HUDEP-2 (cell line): ENCODE data around the gene IL31.
"Not testable (repeated sequence)": the region's sequence is repeated elsewhere in the genome, so short reads cannot be mapped to it uniquely, and the experiment has no call there.

Experiments
- DNase-seq, 76 experiments: peaks; one replicate each; lab custom pipeline; 2025; ENCODE audit not compliant: unreplicated experiment in 76 of 76; lab: John Stamatoyannopoulos, UW

Gene IL31

GRCh38 chr12:122174155-122174845, at the start of gene IL31:
Gene IL31, minus strand, starts transcription at chr12:122174221. Its CDS starts 49 bp downstream, at chr12:122174172.
- no peak for DNase-seq

- no peak for DNase-seq
These were observed 42.4 kb upstream of the IL31 start for GRCh38 chr12:122216445-122216844.

GRCh38 chr12:122215771-122216170, 41.8 kb upstream of the IL31 start:
- DNase-seq: no peak

DNA sequence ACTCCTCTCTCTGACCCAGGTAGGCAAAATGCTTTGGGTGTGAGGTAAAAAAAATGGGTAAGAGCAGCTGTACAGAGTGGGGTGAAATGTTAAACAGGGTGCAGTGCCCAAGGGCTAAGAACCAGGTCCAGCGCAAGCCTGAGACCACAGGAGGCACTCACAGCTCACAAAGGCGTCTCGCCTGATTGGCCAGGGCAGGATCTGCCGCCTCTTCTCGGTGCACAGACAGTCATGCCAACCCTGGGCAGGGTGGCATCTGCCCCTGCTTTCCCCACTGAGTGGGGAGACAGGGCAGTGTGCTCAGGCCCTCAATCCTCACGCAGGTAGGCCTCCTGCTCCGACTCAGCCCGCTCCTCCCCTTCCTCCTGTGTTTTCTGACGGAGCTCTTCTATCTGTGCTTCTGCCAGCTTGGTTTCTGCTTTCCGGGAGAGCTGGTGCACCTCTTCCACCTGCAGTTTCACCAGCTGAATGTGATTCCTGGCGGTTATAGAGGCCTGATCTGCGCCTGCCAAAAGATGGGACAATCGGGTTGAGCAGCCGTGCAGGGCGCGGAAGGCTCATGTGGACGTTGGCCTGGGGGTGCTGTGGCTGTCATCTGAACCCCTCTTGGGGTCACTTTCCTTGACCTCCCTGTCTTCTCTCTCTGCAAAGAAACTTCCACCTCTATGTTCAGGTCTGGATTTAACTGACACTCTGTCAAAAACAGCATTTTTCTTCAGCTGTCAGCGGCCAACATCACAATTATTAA, 34.2 kb upstream of the IL31 start:
- DNase-seq: no peak

GRCh38 chr12:122207391-122207790, 33.4 kb upstream of the IL31 start:
- DNase-seq: no peak

DNA sequence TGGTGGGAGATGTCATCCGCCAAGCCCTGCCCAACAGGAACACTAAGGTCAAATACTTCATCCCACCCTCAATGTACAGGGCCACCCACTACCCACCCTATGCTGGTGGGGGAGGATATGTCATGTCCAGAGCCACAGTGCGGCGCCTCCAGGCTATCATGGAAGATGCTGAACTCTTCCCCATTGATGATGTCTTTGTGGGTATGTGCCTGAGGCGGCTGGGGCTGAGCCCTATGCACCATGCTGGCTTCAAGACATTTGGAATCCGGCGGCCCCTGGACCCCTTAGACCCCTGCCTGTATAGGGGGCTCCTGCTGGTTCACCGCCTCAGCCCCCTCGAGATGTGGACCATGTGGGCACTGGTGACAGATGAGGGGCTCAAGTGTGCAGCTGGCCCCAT, 33.0 kb upstream of the IL31 start:
- DNase-seq: no peak

DNA sequence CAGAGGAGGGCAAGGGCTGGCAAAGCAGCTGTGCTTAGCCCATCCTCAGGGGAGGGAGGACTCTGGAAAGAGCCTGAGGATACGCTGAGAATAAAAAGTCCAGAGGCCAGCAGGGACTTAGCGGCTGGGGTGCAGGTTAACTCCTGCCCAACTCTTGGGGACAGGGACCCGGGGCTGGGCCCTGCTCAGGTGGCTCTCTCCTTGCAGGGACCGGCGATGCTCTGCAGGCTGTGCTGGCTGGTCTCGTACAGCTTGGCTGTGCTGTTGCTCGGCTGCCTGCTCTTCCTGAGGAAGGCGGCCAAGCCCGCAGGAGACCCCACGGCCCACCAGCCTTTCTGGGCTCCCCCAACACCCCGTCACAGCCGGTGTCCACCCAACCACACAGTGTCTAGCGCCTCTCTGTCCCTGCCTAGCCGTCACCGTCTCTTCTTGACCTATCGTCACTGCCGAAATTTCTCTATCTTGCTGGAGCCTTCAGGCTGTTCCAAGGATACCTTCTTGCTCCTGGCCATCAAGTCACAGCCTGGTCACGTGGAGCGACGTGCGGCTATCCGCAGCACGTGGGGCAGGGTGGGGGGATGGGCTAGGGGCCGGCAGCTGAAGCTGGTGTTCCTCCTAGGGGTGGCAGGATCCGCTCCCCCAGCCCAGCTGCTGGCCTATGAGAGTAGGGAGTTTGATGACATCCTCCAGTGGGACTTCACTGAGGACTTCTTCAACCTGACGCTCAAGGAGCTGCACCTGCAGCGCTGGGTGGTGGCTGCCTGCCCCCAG, 32.3 kb upstream of the IL31 start:
- DNase-seq: no peak

GRCh38 chr12:122205053-122205925, 31.3 kb upstream of the IL31 start:
- no peak for DNase-seq

GRCh38 chr12:122204167-122205052, 30.4 kb upstream of the IL31 start:
- no peak for DNase-seq

DNA sequence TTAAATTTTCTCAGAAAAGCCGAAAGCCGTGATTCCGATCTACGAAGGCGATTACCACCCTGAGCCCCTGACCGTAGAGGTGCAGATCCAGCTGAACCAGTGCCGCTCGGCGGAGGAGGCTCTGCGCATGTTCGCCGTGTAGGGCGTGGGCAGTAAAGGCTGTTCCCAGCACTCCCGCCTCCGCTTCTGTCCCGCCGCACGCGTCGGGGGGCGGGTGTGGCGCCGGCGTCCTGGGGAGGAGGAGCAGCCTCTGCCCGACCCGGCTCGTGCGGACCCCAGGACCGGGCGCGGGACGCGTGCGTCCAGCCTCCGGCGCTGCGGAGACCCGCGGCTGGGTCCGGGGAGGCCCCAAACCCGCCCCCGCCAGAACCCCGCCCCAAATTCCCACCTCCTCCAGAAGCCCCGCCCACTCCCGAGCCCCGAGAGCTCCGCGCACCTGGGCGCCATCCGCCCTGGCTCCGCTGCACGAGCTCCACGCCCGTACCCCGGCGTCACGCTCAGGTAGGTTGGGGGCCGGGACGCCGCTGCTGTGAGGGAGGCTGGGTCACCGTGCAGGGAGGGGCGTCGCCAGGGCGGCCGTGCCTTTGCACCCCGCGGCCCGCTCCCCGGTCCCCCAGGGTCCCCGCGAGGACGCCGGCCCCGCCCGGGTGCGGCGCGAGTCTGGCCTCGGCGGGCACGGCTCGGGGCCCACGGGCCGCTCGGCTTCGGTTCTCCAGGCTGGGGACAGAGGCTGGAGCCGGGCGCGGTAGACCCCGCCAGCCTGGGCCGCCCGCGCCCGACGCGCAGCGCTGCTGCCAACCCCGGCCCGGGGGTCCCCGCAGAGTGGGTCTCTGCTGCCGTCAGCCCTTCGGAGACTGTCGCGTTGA, 29.5 kb upstream of the IL31 start, which contains the start of gene B3GNT4:
Gene B3GNT4 (plus strand): TSS at position 409 of the 866 bp plus-strand sequence. CDS start 910 bp downstream, outside the sequence.
- peak in 61 of 76 experiments; percentile 2 to 74 (median 46) for DNase-seq

DNA sequence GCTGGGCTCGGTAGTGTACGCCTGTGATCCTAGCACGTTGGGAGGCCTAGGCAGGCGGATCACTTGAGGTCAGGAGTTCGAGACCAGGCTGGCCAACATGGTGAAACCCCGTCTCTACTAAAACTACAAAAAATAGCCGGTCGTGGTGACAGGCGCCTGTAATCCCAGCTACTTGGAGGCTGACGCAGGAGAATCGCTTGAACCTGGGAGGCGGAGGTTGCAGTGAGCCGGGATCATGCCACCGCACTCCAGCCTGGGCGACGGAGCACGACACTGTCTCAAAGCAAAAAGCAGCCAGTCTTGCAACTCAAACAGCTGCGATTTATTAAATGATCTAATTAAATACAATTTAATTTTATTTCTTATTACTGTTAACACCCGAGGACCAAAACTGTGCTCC, 28.8 kb upstream of the IL31 start:
- not testable (repeated sequence) for DNase-seq

GRCh38 chr12:122202017-122202416, 28.0 kb upstream of the IL31 start:
- DNase-seq: no peak

- no peak for DNase-seq
These were observed 27.4 kb upstream of the IL31 start for GRCh38 chr12:122201381-122201780.

- DNase-seq: no peak
These were observed 26.6 kb upstream of the IL31 start for GRCh38 chr12:122200541-122201175.

DNA sequence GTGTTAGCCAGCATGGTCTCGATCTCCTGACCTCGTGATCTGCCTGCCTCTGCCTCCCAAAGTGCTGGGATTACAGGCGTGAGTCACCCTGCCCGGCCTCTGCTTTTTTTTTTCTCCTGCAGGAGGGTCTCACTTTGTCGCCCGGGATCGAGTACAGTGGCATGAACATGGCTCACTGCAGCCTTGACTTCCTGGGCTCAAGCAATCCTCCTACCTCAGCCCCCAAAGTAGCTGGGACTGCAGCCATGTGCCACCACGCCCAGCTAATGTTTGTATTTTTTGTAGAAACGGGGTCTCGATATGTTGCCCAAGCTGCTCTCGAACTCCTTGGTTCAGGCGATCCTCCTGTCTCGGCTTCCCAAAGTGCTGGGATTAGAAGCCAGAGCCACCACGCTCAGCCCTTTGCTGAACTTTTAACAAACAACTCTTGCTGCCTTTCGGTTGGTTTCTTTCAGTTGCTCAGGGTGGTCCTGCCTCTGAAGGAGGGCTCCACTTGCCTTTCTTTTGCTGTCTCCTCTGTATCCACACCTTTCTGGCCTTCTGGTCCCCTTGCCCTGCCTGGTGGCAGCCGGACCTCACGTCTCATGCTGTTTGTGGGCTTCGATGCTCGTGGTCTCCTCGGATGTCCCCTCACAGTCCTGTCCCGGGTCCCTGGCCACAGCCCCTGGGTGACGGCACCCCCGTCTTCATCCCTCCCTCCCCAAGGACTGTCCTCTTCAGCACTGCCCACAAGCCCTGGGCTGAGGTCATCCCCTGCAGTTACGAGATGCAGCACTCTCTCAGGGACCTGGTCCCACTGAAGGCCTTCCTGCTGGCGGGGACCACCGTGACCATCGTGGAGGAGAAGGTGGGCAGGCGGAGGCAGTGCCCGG, 25.7 kb upstream of the IL31 start:
- no peak for DNase-seq

- no peak for DNase-seq
These were observed 23.6 kb upstream of the IL31 start for GRCh38 chr12:122197612-122197966.

DNA sequence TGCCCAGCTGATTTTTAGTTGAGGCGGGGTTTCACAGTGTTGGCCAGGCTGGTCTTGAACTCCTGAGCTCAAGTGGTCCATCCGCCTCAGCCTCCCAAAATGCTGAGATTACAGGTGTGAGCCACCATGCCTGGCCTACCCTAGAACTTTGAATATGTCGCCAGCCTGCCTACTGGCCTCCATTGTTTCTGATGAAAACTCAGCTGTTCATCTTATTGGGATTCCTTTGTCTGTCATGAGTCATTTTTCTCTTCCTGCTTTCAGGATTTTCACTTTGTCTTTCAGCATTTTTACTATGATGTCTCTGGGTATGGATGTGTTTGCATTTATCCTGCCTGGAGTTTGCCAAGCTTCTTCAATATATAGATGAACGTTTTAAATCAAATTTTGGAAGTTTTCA, 21.4 kb upstream of the IL31 start:
- no peak for DNase-seq
